ENCODE data around the gene TMCC3. TPM values are rescaled to one million over a fixed set of nuclear protein-coding genes. Genes with fewer than 3 reads are reported as not detected.

Gene TMCC3
- polyA plus RNA-seq, 1 donor (not counting 4 experiments of a cell fraction or from before 2014, with no cell fraction given) = 18.9 TPM

DNA sequence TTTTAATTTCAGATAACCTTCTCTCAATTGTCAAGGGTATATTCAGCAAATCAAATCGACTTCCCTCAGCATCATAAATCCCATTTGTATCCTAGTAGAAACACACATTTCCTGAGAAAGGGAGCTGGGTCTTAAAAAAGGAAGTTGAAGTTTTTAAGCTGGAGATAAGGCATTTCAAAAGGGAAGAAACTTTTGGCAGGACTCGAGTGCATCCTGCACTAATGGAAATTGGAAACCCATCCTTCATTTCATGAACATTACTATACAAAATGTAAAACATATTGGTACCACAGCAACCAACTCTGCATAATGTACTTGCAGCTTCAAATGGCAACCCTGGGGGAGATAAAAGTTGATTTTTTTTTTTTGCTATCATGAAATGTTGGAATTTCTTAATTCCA, 23.7 kb upstream of the TMCC3 start:
- Histone ChIP-seq H3K4me1 (ENCODE audit: control insufficient read depth, extremely low read depth, insufficient read depth, low read length) (peaks cover 23% of the 10 kb centered on the region), H3K27me3 (ENCODE audit: control insufficient read depth, extremely low read depth, insufficient read depth, low read length) (no peaks in the 10 kb centered on the region), H3K4me3 (ENCODE audit: control insufficient read depth in 2 of 3, extremely low read depth in 1 of 3, insufficient read depth in 2 of 3, low read depth in 1 of 3, low read length in 3 of 3) (no peak overlapping the region), H3K27ac (ENCODE audit: control insufficient read depth, insufficient read depth, low read length) (no peak overlapping the region), H3K9ac (ENCODE audit: control insufficient read depth, extremely low read depth, insufficient read depth, low read length) (no peak overlapping the region), H2AFZ (ENCODE audit: control insufficient read depth, low read length) (no peak overlapping the region), H3K36me3 (ENCODE audit: control insufficient read depth in 2 of 2, extremely low read depth in 1 of 2, insufficient read depth in 2 of 2, low read length in 2 of 2) (no peaks in the 10 kb centered on the region), H4K20me1 (ENCODE audit: control insufficient read depth, extremely low read depth, insufficient read depth, low read length) (no peaks in the 10 kb centered on the region), H3K9me3 (ENCODE audit: control insufficient read depth, low read depth, low read length) (no peaks in the 10 kb centered on the region), H3K79me2 (ENCODE audit: control insufficient read depth, insufficient read depth, low read length) (no peaks in the 10 kb centered on the region), H3K9me1 (ENCODE audit: control insufficient read depth, extremely low read depth, insufficient read depth, low read length) (no peaks in the 10 kb centered on the region), H3K4me2 (ENCODE audit: control insufficient read depth, extremely low read depth, insufficient read depth, low read depth, low read length) (no peak overlapping the region)
- TF ChIP-seq EZH2 (IDR thresholded peaks at IDR 0.05; ENCODE audit: low read length) = no peak
- TF ChIP-seq, protein P1, sequence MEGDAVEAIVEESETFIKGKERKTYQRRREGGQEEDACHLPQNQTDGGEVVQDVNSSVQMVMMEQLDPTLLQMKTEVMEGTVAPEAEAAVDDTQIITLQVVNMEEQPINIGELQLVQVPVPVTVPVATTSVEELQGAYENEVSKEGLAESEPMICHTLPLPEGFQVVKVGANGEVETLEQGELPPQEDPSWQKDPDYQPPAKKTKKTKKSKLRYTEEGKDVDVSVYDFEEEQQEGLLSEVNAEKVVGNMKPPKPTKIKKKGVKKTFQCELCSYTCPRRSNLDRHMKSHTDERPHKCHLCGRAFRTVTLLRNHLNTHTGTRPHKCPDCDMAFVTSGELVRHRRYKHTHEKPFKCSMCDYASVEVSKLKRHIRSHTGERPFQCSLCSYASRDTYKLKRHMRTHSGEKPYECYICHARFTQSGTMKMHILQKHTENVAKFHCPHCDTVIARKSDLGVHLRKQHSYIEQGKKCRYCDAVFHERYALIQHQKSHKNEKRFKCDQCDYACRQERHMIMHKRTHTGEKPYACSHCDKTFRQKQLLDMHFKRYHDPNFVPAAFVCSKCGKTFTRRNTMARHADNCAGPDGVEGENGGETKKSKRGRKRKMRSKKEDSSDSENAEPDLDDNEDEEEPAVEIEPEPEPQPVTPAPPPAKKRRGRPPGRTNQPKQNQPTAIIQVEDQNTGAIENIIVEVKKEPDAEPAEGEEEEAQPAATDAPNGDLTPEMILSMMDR (optimal IDR thresholded peaks at IDR 0.05 in 1 of 3, IDR thresholded peaks at IDR 0.05 in 1 of 3, conservative IDR thresholded peaks at IDR 0.05 in 1 of 3; ENCODE audit: extremely low read depth in 1 of 3, insufficient read depth in 2 of 3, low read length in 3 of 3) = no peak
- FAIRE-seq = no peak
- dilution Hi-C loops (cut with MboI; ENCODE audit: extremely low pct_ligation_motif_present, low sequenced_read_pairs) = no loop called here
- DNase-seq (ENCODE audit: low read depth, low spot score) = no peak

DNA sequence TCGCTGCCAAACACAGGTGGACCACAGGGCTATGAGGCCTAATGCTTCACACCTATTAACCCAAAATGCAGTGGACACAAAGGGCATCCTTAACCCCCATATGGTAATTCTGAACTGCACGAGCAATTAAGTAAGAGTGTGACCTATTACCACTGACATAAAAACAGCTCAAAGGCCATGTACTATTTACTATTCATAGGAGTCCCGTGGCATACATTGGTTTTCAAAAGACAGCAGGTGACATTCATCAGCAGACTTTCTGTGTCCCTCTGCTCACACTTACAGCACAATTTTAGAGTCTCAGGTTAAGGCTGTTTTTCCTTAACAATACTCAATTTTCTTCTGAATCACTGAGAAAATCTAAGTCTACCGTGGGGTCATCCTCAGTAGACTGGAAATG, 23.1 kb upstream of the TMCC3 start:
- Histone ChIP-seq H3K4me1 (ENCODE audit: control insufficient read depth, extremely low read depth, insufficient read depth, low read length) (peaks cover 17% of the 10 kb centered on the region), H3K4me2 (ENCODE audit: control insufficient read depth, extremely low read depth, insufficient read depth, low read depth, low read length) (no peak overlapping the region), H4K20me1 (ENCODE audit: control insufficient read depth, extremely low read depth, insufficient read depth, low read length) (no peaks in the 10 kb centered on the region), H3K79me2 (ENCODE audit: control insufficient read depth, insufficient read depth, low read length) (no peaks in the 10 kb centered on the region), H2AFZ (ENCODE audit: control insufficient read depth, low read length) (no peak overlapping the region), H3K9me3 (ENCODE audit: control insufficient read depth, low read depth, low read length) (no peaks in the 10 kb centered on the region), H3K36me3 (ENCODE audit: control insufficient read depth in 2 of 2, extremely low read depth in 1 of 2, insufficient read depth in 2 of 2, low read length in 2 of 2) (no peaks in the 10 kb centered on the region), H3K27ac (ENCODE audit: control insufficient read depth, insufficient read depth, low read length) (no peak overlapping the region), H3K9ac (ENCODE audit: control insufficient read depth, extremely low read depth, insufficient read depth, low read length) (no peak overlapping the region), H3K27me3 (ENCODE audit: control insufficient read depth, extremely low read depth, insufficient read depth, low read length) (no peaks in the 10 kb centered on the region), H3K9me1 (ENCODE audit: control insufficient read depth, extremely low read depth, insufficient read depth, low read length) (no peaks in the 10 kb centered on the region), H3K4me3 (ENCODE audit: control insufficient read depth in 2 of 3, extremely low read depth in 1 of 3, insufficient read depth in 2 of 3, low read depth in 1 of 3, low read length in 3 of 3) (no peak overlapping the region)
- TF ChIP-seq, protein P1 (optimal IDR thresholded peaks at IDR 0.05 in 1 of 3, IDR thresholded peaks at IDR 0.05 in 1 of 3, conservative IDR thresholded peaks at IDR 0.05 in 1 of 3; ENCODE audit: extremely low read depth in 1 of 3, insufficient read depth in 2 of 3, low read length in 3 of 3) = no peak
- TF ChIP-seq EZH2 (IDR thresholded peaks at IDR 0.05; ENCODE audit: low read length) = no peak
- no peak for DNase-seq (ENCODE audit: low read depth, low spot score)
- no peak for FAIRE-seq
- dilution Hi-C loops (cut with MboI; ENCODE audit: extremely low pct_ligation_motif_present, low sequenced_read_pairs) = no loop called here

All from keratinocyte (primary cell).